Epithelial cell of esophagus (primary cell): Measurements from ENCODE around the gene RALGAPA2.

Experiments
- DNase-seq: peaks from one replicate; pipeline ENCODE4 v3.0.0; 2010; ENCODE audit warnings: low read depth
- H3K4me3 ChIP-seq: 2 replicates; pipeline ENCODE4 v1.5.1; 2011; ENCODE audit warnings: mild to moderate bottlenecking, low read length, control low read depth
- CTCF ChIP-seq: IDR thresholded peaks from 2 replicates; pipeline ENCODE4 v1.5.1; 2011; ENCODE audit warnings: low read depth, mild to moderate bottlenecking, low read length, control low read depth, inconsistent platforms; ENCODE audit not compliant: insufficient read depth; ENCODE audit errors: missing control alignments

The RALGAPA2 gene

GRCh38 chr20:20561841-20562240, 150.6 kb downstream of the RALGAPA2 start:
- DNase-seq: no peak
- no peak for TF ChIP-seq CTCF
- H3K4me3 ChIP-seq: no peak overlapping the region

GRCh38 chr20:20561172-20561571, 151.3 kb downstream of the RALGAPA2 start:
- DNase-seq: no peak
- no peak overlapping the region for H3K4me3 ChIP-seq
- TF ChIP-seq CTCF: no peak

GRCh38 chr20:20557406-20557805, 155.0 kb downstream of the RALGAPA2 start:
- DNase-seq: no peak
- H3K4me3 ChIP-seq: no peak overlapping the region
- no peak for TF ChIP-seq CTCF

GRCh38 chr20:20555838-20556237, 156.6 kb downstream of the RALGAPA2 start:
- DNase-seq: no peak
- H3K4me3 ChIP-seq: no peak overlapping the region
- TF ChIP-seq CTCF: no peak

- no peak for DNase-seq
- TF ChIP-seq CTCF: no peak
- no peak overlapping the region for H3K4me3 ChIP-seq
Observed at GRCh38 chr20:20554951-20555350, 157.5 kb downstream of the RALGAPA2 start.

- no peak for DNase-seq
- TF ChIP-seq CTCF: no peak
- no peak overlapping the region for H3K4me3 ChIP-seq
Observed at GRCh38 chr20:20553541-20553940, 158.9 kb downstream of the RALGAPA2 start.

GRCh38 chr20:20552076-20552475, 160.4 kb downstream of the RALGAPA2 start:
- H3K4me3 ChIP-seq: no peak overlapping the region
- no peak for TF ChIP-seq CTCF
- DNase-seq: no peak
